ENCODE results near the gene REC114.

GRCh38 chr15:73585871-73586654, 143.1 kb downstream of the REC114 start:
- TF ChIP-seq CTCF (IDR thresholded peaks at IDR 0.05; ENCODE audit: control extremely low read depth in 1 of 3, insufficient read depth in 1 of 3, low read depth in 1 of 3, low read length in 3 of 3) (no peak), SP2 (IDR thresholded peaks at IDR 0.05; ENCODE audit: low read length) (no peak), SIN3A (conservative IDR thresholded peaks at IDR 0.05 in 1 of 2, IDR thresholded peaks at IDR 0.05 in 1 of 2; ENCODE audit: low read depth in 1 of 2, low read length in 2 of 2) (no peak), EP300 (IDR thresholded peaks at IDR 0.05; ENCODE audit: borderline replicate concordance in 1 of 2, low read depth in 2 of 2, low read length in 2 of 2) (no peak), ATF3 (IDR thresholded peaks at IDR 0.05; ENCODE audit: insufficient read depth, low read depth, low read length) (no peak), POLR2A (IDR thresholded peaks at IDR 0.05; ENCODE audit: control extremely low read depth in 1 of 2, low read depth in 2 of 2, low read length in 2 of 2) (no peak), SP1 (IDR thresholded peaks at IDR 0.05; ENCODE audit: low read depth, low read length) (no peak), CEBPB (IDR thresholded peaks at IDR 0.05; ENCODE audit: low read depth, low read length) (no peak), MAX (IDR thresholded peaks at IDR 0.05) (no peak), TAF1 (IDR thresholded peaks at IDR 0.05; ENCODE audit: low read depth, low read length) (no peak), EGR1 (IDR thresholded peaks at IDR 0.05; ENCODE audit: borderline replicate concordance, low read depth, low read length) (no peak), RAD21 (IDR thresholded peaks at IDR 0.05 in 1 of 2, conservative IDR thresholded peaks at IDR 0.05 in 1 of 2; ENCODE audit: low read depth in 2 of 2, low read length in 2 of 2) (no peak)
